IMR-90 (cell line): Measurements from ENCODE around the gene MMAA.

ENCODE experiments used
- BHLHE40 ChIP-seq: fragments of 150-350 bp; IDR thresholded peaks from 2 replicates; pipeline ENCODE4 v1.6.1; 2016; ENCODE audit warnings: mild to moderate bottlenecking, low read depth, low read length
- CEBPB ChIP-seq: IDR thresholded peaks from 2 replicates; pipeline ENCODE4 v1.6.1; 2012; ENCODE audit warnings: low read depth, low read length, improper control_type of control experiment
- FOS ChIP-seq: fragments of 150-350 bp; IDR thresholded peaks from 2 replicates; pipeline ENCODE4 v1.6.1; 2016; ENCODE audit warnings: low read depth, low read length
- MAZ ChIP-seq: IDR thresholded peaks from 2 replicates; pipeline ENCODE4 v1.6.1; 2012; ENCODE audit warnings: low read depth, mild to moderate bottlenecking, low read length, improper control_type of control experiment, moderate library complexity, borderline replicate concordance
- MXI1 ChIP-seq: IDR thresholded peaks from 2 replicates; pipeline ENCODE4 v1.6.1; 2012; ENCODE audit warnings: low read depth, mild to moderate bottlenecking, low read length, moderate library complexity, borderline replicate concordance
- POLR2A ChIP-seq: IDR thresholded peaks from 2 replicates; pipeline ENCODE4 v1.6.1; 2012; ENCODE audit warnings: mild to moderate bottlenecking, low read depth, low read length
- RAD21 ChIP-seq: IDR thresholded peaks from 2 replicates; pipeline ENCODE4 v1.6.1; 2012; ENCODE audit warnings: low read length, improper control_type of control experiment
- RCOR1 ChIP-seq: IDR thresholded peaks from 2 replicates; pipeline ENCODE4 v1.6.1; 2012; ENCODE audit warnings: mild to moderate bottlenecking, low read length, improper control_type of control experiment; ENCODE audit not compliant: insufficient replicate concordance
- RFX5 ChIP-seq: IDR thresholded peaks from 2 replicates; pipeline ENCODE4 v1.8.0; 2012; ENCODE audit warnings: low read depth, mild to moderate bottlenecking, low read length, moderate library complexity
- SMC3 ChIP-seq: fragments of 150-350 bp; IDR thresholded peaks from 2 replicates; pipeline ENCODE4 v1.6.1; 2016; ENCODE audit warnings: low read depth, mild to moderate bottlenecking, antibody characterized with exemption, low read length, moderate library complexity
- TF ChIP-seq, protein P1 (sequence below): conservative IDR thresholded peaks from 2 replicates; pipeline ENCODE4 v1.5.1; 2012; ENCODE audit warnings: mild to moderate bottlenecking, low read depth, low read length, improper control_type of control experiment

DNA sequence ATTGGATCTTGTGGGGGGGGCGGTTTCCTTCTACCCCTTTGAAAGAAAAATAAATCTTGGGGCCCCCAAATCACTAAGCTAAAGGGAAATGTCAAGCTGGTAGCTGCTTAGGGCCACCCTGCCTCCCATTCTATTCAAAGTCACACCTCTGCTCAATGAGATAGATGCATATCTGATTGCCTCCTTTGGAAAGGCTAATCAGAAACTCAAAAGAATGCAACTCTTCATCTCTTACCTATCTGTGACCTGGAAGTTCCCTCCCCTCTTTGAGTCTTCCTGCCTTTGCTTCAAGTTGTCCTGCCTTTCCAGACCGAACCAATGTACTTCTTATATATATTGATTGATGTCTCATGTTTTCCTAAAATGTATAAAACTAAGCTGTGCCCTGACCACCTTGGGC is 67.8 kb downstream of the MMAA start:
- TF ChIP-seq POLR2A (no peak), FOS (no peak), RAD21 (no peak), MXI1 (no peak), CEBPB (no peak), RCOR1 (no peak), BHLHE40 (no peak), RFX5 (no peak), MAZ (no peak), SMC3 (no peak)
- TF ChIP-seq, protein P1, sequence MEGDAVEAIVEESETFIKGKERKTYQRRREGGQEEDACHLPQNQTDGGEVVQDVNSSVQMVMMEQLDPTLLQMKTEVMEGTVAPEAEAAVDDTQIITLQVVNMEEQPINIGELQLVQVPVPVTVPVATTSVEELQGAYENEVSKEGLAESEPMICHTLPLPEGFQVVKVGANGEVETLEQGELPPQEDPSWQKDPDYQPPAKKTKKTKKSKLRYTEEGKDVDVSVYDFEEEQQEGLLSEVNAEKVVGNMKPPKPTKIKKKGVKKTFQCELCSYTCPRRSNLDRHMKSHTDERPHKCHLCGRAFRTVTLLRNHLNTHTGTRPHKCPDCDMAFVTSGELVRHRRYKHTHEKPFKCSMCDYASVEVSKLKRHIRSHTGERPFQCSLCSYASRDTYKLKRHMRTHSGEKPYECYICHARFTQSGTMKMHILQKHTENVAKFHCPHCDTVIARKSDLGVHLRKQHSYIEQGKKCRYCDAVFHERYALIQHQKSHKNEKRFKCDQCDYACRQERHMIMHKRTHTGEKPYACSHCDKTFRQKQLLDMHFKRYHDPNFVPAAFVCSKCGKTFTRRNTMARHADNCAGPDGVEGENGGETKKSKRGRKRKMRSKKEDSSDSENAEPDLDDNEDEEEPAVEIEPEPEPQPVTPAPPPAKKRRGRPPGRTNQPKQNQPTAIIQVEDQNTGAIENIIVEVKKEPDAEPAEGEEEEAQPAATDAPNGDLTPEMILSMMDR: no peak
